ENCODE results near the gene MGAT5. TPM values are rescaled to one million over a fixed set of nuclear protein-coding genes. Genes with fewer than 3 reads are reported as not detected.

MGAT5 gene
- total RNA-seq, 2 experiments from 2014 or later: 36.9 to 42.2 TPM

DNA sequence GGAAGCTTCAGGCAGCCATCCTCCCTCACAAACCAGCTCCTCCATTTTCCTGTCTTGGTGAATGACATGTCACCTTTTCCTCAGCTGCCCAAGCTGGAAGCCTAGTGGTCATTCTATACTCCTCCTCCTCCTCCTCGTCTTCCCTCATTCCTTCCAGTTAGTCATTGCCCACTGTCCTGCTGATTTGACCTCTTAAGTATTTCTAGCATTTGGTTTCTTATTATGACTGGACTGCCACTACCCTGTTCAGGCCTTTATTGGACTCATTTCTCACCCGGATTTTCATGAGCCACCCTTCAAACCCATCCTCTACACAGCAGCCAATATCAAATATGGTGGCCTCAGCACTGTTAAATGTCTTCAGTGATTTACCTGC, 21.9 kb upstream of the MGAT5 start:
- peaks cover 23% of the 10 kb centered on the region for H3K36me3 Mint-ChIP-seq (ENCODE audit: low read depth)
- no peak overlapping the region for H3K4me3 Mint-ChIP-seq
- H3K4me1 Mint-ChIP-seq (ENCODE audit: low read depth): peaks cover 82% of the 10 kb centered on the region
- ChIA-PET POLR2A (interaction anchor here (1.6 kb wide), 1 partner anchor 12 kb away, joined by 10 read pairs; no protein-coding TSS in a partner anchor), CTCF (interaction anchor here (1.5 to 11.0 kb wide), 5 partner anchors 13 to 114 kb away, joined by 3 to 104 read pairs (median 7); no protein-coding TSS in a partner anchor)
- peaks cover 21% of the 10 kb centered on the region for H3K9me3 Mint-ChIP-seq
- intact Hi-C loops (cut with micrococcal nuclease): loop anchor here (2.0 kb wide), 1 partner anchor 19 kb away; no protein-coding TSS in a partner anchor
- no peak for DNase-seq
- peak overlapping the region; percentile 90 for H3K27ac Mint-ChIP-seq
- H3K27me3 Mint-ChIP-seq: no peaks in the 10 kb centered on the region
- TF ChIP-seq CTCF (IDR thresholded peaks at IDR 0.05): no peak
- peak; percentile 5 for ATAC-seq

DNA sequence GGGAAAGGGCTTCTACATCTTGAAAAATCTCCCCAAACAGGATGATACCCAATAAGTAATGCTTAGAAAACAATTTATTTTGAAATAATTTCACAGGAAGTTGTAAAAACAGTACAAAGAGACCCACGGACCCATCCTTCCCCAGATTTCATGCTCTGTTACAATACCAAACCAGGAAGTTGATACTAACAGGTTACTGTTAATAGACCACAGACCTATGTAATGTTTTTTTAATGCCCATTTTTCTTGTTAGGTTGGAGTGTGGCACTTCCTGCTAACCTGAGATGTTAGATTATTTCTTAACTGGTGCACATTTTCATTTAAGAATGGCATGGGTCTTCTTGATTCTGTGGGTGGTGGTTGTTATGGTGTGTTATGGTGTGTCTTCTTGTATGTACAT, 21.4 kb upstream of the MGAT5 start:
- peak overlapping the region; percentile 2 for H3K4me3 Mint-ChIP-seq
- peaks cover 18% of the 10 kb centered on the region for H3K9me3 Mint-ChIP-seq
- peak overlapping the region; percentile 90 for H3K27ac Mint-ChIP-seq
- DNase-seq (no peak), ATAC-seq (peak; percentile 19)
- intact Hi-C loops (cut with micrococcal nuclease): loop anchor here (2.0 kb wide), 1 partner anchor 18 kb away; no protein-coding TSS in a partner anchor
- ChIA-PET POLR2A (interaction anchor here (0.6 to 1.6 kb wide), 2 partner anchors 13 to 15 kb away, joined by 3 to 10 read pairs; no protein-coding TSS in a partner anchor), CTCF (interaction anchor here (1.5 to 11.0 kb wide), 4 partner anchors 12 to 114 kb away, joined by 3 to 104 read pairs (median 17); no protein-coding TSS in a partner anchor)
- H3K36me3 Mint-ChIP-seq (ENCODE audit: low read depth): peaks cover 23% of the 10 kb centered on the region
- H3K4me1 Mint-ChIP-seq (ENCODE audit: low read depth): peaks cover 81% of the 10 kb centered on the region
- H3K27me3 Mint-ChIP-seq: no peaks in the 10 kb centered on the region
- TF ChIP-seq CTCF (IDR thresholded peaks at IDR 0.05): no peak

GRCh38 chr2:134232868-134233727, 20.8 kb upstream of the MGAT5 start:
- Mint-ChIP-seq H3K4me1 (ENCODE audit: low read depth) (peaks cover 78% of the 10 kb centered on the region), H3K27me3 (no peaks in the 10 kb centered on the region), H3K9me3 (peaks cover 11% of the 10 kb centered on the region), H3K36me3 (ENCODE audit: low read depth) (peaks cover 17% of the 10 kb centered on the region), H3K4me3 (peak overlapping the region; percentile 2), H3K27ac (peak overlapping the region; percentile 90)
- DNase-seq (no peak), ATAC-seq (peak; percentile 67)
- CTCF ChIA-PET: interaction anchor here (0.9 to 11.0 kb wide), 3 partner anchors 12 to 115 kb away, joined by 3 to 104 read pairs (median 27); no protein-coding TSS in a partner anchor
- intact Hi-C loops (cut with micrococcal nuclease): loop anchor here (2.0 kb wide), 1 partner anchor 18 kb away; no protein-coding TSS in a partner anchor
- POLR2A ChIA-PET: interaction anchor here (0.6 to 1.0 kb wide), 2 partner anchors 16 to 57 kb away, joined by 3 read pairs; no protein-coding TSS in a partner anchor
- TF ChIP-seq CTCF (IDR thresholded peaks at IDR 0.05): peak; percentile 19

DNA sequence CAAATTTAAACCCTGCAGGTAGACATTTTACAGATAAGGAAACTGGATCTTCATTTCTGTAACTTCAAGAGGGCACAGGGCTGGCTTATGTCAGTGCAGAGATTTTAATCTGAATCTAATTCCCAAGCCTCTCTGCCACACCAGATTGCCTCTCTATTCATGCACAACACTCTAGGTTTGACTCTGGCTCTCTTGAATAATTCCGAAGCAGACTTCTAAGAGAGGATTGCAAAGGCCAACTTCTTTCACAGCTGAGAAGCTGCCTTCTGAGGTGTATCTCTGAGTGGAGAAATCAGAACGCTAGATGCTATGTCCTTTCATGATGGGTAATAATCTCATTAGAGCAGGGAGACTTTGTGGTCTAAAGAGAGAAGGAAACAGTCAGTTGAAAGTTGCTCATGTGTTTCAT, 20.1 kb upstream of the MGAT5 start:
- H3K36me3 Mint-ChIP-seq (ENCODE audit: low read depth): peaks cover 11% of the 10 kb centered on the region
- POLR2A ChIA-PET: interaction anchor here (1.0 to 1.2 kb wide), 2 partner anchors 15 to 56 kb away, joined by 3 read pairs; no protein-coding TSS in a partner anchor
- intact Hi-C loops (cut with micrococcal nuclease): loop anchor here (2.0 kb wide), 1 partner anchor 17 kb away; no protein-coding TSS in a partner anchor
- H3K27ac Mint-ChIP-seq: peak overlapping the region; percentile 90
- ATAC-seq (peak; percentile 23), DNase-seq (no peak)
- peaks cover 81% of the 10 kb centered on the region for H3K4me1 Mint-ChIP-seq (ENCODE audit: low read depth)
- H3K27me3 Mint-ChIP-seq: no peaks in the 10 kb centered on the region
- peaks cover 6% of the 10 kb centered on the region for H3K9me3 Mint-ChIP-seq
- peak overlapping the region; percentile 2 for H3K4me3 Mint-ChIP-seq
- TF ChIP-seq CTCF (IDR thresholded peaks at IDR 0.05): no peak
- CTCF ChIA-PET: interaction anchor here (0.9 to 11.0 kb wide), 6 partner anchors 11 to 178 kb away, joined by 3 to 104 read pairs (median 6); no protein-coding TSS in a partner anchor
